Brain microvascular endothelial cell (primary cell): ENCODE measurements around the gene BRSK2.
"Not testable (repeated sequence)": the region's sequence is repeated elsewhere in the genome, so short reads cannot be mapped to it uniquely, and the experiment has no call there.

Source experiments
- DNase-seq: peaks from one replicate; pipeline ENCODE4 v3.0.0-alpha.2; 2020
- H3K27ac ChIP-seq: fragments of 250-450 bp; sonication (Bioruptor Pico); 2 replicates; pipeline ENCODE4 v1.5.1; 2020; ENCODE audit warnings: mild to moderate bottlenecking, moderate library complexity
- H3K27me3 ChIP-seq: fragments of 250-450 bp; sonication (Bioruptor Pico); replicated peaks from 2 replicates; pipeline ENCODE4 v1.5.1; 2020; ENCODE audit warnings: mild to moderate bottlenecking
- H3K36me3 ChIP-seq: fragments of 250-450 bp; sonication (Bioruptor Pico); replicated peaks from 2 replicates; pipeline ENCODE4 v1.5.1; 2020; ENCODE audit warnings: mild to moderate bottlenecking
- H3K4me3 ChIP-seq: 2 replicates; pipeline ENCODE4 v1.5.1; 2011; ENCODE audit warnings: low read depth, mild to moderate bottlenecking, control low read depth, low read length, moderate library complexity
- CTCF ChIP-seq: IDR thresholded peaks from 2 replicates; pipeline ENCODE4 v1.5.1; 2011; ENCODE audit warnings: low read depth, mild to moderate bottlenecking, moderate library complexity, low read length, control low read depth, inconsistent platforms; ENCODE audit errors: missing control alignments
- in situ Hi-C: cut with HindIII; loops from 2 replicates; pipeline ENCODE4 v1.10.0; 2017; ENCODE audit warnings: low sequenced_read_pairs, low pct_ligation_motif_present

The BRSK2 gene

GRCh38 chr11:1506981-1507380, 117.2 kb downstream of the BRSK2 start:
- no peak for TF ChIP-seq CTCF
- Histone ChIP-seq H3K27me3 (no peaks in the 10 kb centered on the region), H3K4me3 (no peak overlapping the region), H3K36me3 (no peaks in the 10 kb centered on the region), H3K27ac (no peak overlapping the region)
- no peak for DNase-seq
- in situ Hi-C loops: no loop called here

GRCh38 chr11:1507381-1508140, 117.8 kb downstream of the BRSK2 start:
- Histone ChIP-seq H3K27me3 (no peaks in the 10 kb centered on the region), H3K4me3 (no peak overlapping the region), H3K27ac (no peak overlapping the region), H3K36me3 (no peaks in the 10 kb centered on the region)
- no peak for DNase-seq
- no peak for TF ChIP-seq CTCF
- in situ Hi-C loops: no loop called here

GRCh38 chr11:1508491-1508891, 118.8 kb downstream of the BRSK2 start:
- in situ Hi-C loops: no loop called here
- no peak overlapping the region for H3K27ac ChIP-seq
- H3K36me3 ChIP-seq: no peaks in the 10 kb centered on the region
- no peaks in the 10 kb centered on the region for H3K27me3 ChIP-seq
- no peak overlapping the region for H3K4me3 ChIP-seq
- DNase-seq: no peak
- no peak for TF ChIP-seq CTCF

GRCh38 chr11:1508986-1509385, 119.3 kb downstream of the BRSK2 start:
- Histone ChIP-seq H3K27me3 (no peaks in the 10 kb centered on the region), H3K27ac (no peak overlapping the region), H3K4me3 (no peak overlapping the region), H3K36me3 (no peaks in the 10 kb centered on the region)
- in situ Hi-C loops: no loop called here
- no peak for TF ChIP-seq CTCF
- no peak for DNase-seq

GRCh38 chr11:1509626-1510255, 120.0 kb downstream of the BRSK2 start:
- Histone ChIP-seq H3K27ac (peak overlapping the region; percentile 24), H3K36me3 (no peaks in the 10 kb centered on the region), H3K4me3 (no peak overlapping the region), H3K27me3 (no peaks in the 10 kb centered on the region)
- in situ Hi-C loops: no loop called here
- no peak for DNase-seq
- TF ChIP-seq CTCF: no peak

- H3K36me3 ChIP-seq, H3K27me3 ChIP-seq, H3K4me3 ChIP-seq, DNase-seq, H3K27ac ChIP-seq, in situ Hi-C loops: not testable (repeated sequence)
Observed at GRCh38 chr11:1510351-1510750, 120.6 kb downstream of the BRSK2 start.
